ENCODE measurements around the gene ACER1.

ACER1 gene

GRCh38 chr19:6264803-6265202 is 68.6 kb downstream of the ACER1 start:
- no peak for DNase-seq

DNA sequence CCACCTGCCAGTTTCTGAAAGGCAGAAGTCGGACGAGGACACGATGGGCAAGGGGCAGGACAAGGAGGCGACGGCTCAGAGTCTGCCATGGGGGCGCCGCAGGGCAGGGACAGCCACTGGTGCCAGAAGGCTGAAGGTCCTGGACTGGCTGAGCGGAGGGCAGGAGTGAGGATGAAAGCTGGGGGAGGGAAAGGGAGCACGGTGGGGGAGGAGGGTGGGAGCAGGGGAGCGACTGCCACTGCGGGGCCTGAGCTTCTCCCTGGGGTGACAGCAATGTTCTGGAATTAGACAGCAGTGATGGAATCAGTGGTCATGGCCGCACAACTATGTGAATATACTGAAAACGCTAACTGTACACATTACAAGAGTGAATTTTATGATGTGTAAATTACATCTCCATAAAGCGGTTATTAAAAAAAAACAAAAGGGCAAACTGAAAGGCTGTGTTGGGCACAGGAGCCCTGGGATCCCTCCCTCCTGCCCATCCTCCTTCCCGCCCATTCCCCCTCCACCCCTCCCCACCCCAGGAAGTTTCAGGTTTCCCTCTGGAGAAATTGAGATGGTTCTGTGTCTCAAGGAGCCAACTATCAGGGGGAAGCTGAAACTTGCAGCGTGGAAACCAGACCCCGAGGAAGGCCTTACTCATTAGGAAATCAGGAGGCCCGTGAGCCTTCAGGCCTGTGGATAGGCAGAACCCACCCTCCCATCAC is 69.5 kb downstream of the ACER1 start:
- no peak for DNase-seq

GRCh38 chr19:6263306-6263705 is 70.1 kb downstream of the ACER1 start:
- DNase-seq: no peak

GRCh38 chr19:6262519-6262918 is 70.9 kb downstream of the ACER1 start:
- DNase-seq: no peak

DNA sequence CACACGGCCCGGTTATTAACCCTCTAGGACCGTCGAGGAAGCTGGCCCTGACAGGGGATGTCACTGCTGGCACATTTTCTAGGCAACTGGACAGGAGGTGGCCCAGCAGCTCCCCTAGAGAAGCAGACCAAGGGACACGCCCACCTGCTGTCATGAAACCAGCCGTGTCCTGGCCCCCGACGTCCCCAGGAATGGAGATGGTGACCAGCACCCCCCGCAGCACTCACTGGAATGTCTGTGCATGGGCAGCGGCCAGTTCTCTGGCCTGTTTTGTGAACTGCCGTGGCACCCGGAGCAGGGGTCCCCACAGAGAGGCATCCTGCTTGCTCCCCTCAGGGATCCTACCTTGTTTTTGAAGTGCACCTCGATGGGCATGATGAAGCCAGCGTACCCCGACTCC is 71.5 kb downstream of the ACER1 start:
- DNase-seq: no peak

DNA sequence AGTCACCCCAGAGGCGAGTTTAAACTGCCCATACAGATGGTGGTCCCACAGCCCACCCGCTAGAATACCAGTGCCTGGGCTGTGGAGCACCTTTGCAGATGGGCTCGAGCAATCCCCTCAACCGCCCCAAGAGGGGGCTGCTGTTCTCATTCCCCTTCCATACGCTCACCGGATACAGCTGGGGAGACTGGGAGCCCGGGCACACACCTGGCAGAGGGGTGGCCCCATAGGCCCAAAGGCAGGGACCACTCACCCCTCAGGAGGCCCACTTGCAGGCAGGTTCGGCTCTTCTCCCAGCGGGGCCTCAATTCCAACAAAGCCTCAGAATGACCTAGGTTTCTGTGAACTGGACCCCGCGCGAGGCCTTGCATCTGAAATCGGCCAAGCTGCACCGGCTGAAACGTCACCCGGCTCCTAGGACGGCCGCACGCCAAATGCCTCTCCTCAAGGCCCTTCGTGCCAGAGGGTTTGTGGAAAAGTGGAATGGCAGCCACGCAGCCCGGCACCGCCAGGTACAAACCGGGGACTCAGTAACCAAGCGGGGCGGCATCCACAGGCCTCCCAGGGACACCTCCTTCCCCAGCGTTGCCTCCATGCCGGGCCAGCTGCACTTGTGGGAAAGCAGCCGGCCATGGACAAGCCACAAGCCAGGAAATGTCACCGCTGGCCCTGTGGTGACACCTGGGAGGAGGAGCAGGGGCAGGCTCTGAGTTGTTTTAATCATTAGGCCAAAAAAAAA is 72.3 kb downstream of the ACER1 start:
- no peak for DNase-seq

GRCh38 chr19:6260376-6260775 is 73.0 kb downstream of the ACER1 start:
- no peak for DNase-seq

GRCh38 chr19:6259312-6259861 is 74.0 kb downstream of the ACER1 start:
- no peak for DNase-seq

DNA sequence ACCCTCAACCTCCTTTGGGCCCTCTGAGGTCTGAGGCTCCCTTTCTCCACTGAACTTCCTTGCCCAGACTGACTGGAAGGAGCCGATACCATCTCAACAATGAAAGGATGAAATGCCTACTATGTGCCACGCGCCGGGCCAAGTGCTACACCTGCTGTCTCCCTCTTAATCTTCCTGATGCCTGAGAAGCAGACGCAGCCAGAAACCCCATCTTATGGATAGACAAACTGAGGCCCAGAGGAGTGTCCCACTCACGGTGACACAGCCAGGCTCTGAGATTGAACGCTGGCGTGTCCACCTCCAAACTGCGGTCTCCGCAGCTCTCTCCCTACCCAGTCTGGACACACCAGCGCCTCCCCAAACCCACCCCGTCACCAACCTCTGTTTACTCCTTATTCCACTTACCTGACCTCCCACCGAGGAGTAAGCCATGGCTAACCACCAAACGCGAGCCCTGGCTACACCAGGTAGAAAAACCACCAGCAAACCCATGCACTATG is 74.5 kb downstream of the ACER1 start:
- DNase-seq: no peak

Data from NCI-H1105 treated with DMSO at 0.1 percent for 48 hours (cell line).